Ishikawa (cell line): ENCODE results near the gene RASSF4.
A peak's percentile ranks its signal among the peaks of the same experiment; 100 is the strongest.

Source experiments
- CEBPB ChIP-seq: IDR thresholded peaks from 2 replicates; pipeline ENCODE4 v1.6.1; 2012
- CREB1 ChIP-seq: IDR thresholded peaks from 2 replicates; pipeline ENCODE4 v1.6.1; 2012; ENCODE audit warnings: low read depth
- EGR1 ChIP-seq: IDR thresholded peaks from 2 replicates; pipeline ENCODE4 v1.6.1; 2012
- EP300 ChIP-seq: IDR thresholded peaks from 2 replicates; pipeline ENCODE4 v1.6.1; 2012; ENCODE audit warnings: borderline replicate concordance
- FOXM1 ChIP-seq: IDR thresholded peaks from 2 replicates; pipeline ENCODE4 v1.6.1; 2012; ENCODE audit warnings: low read depth, borderline replicate concordance
- NFIC ChIP-seq: IDR thresholded peaks from 2 replicates; pipeline ENCODE4 v1.6.1; 2012
- RAD21 ChIP-seq: IDR thresholded peaks from 2 replicates; pipeline ENCODE4 v1.6.1; 2012; ENCODE audit warnings: low read depth
- TAF1 ChIP-seq: IDR thresholded peaks from 2 replicates; pipeline ENCODE4 v1.6.1; 2012; ENCODE audit warnings: low read depth, mild to moderate bottlenecking
- TCF12 ChIP-seq: IDR thresholded peaks from 2 replicates; pipeline ENCODE4 v1.6.1; 2012; ENCODE audit warnings: low read depth
- TEAD4 ChIP-seq: IDR thresholded peaks from 2 replicates; pipeline ENCODE4 v1.6.1; 2012
- YY1 ChIP-seq: IDR thresholded peaks from 2 replicates; pipeline ENCODE4 v1.6.1; 2012; ENCODE audit warnings: low read depth
- ZBTB7A ChIP-seq: IDR thresholded peaks from 2 replicates; pipeline ENCODE4 v1.6.1; 2012; ENCODE audit warnings: low read depth
- TF ChIP-seq, protein P1 (sequence below): IDR thresholded peaks from 2 replicates; pipeline ENCODE4 v1.6.1; 2012
- TF ChIP-seq, protein P2 (sequence below): IDR thresholded peaks from 2 replicates; pipeline ENCODE4 v1.6.1; 2012
- TF ChIP-seq, protein P3 (sequence below): IDR thresholded peaks from 2 replicates; pipeline ENCODE4 v1.6.1; 2012; ENCODE audit warnings: low read depth, mild to moderate bottlenecking

Gene RASSF4

DNA sequence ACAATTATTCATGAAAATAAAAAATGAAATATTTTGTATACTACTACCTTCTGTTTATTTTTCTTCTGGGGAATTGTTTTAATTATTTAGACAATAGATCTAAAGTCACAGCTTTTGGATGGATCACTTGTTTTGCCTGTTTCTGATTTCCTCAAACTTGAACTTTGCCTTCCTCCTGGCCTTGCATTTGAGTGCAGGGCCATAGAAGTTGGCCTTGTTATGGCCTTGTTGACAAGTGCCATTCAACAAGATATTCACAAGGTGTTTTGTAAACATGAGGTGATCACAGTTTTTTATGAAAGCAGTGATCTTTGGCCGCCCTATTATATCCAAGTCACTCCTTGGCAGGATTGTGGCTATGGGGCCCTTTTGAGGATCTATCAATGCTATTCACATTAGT, 45.7 kb downstream of the RASSF4 start:
- TF ChIP-seq TCF12, result no peak
- TF ChIP-seq YY1, result no peak
- TF ChIP-seq, protein P1, sequence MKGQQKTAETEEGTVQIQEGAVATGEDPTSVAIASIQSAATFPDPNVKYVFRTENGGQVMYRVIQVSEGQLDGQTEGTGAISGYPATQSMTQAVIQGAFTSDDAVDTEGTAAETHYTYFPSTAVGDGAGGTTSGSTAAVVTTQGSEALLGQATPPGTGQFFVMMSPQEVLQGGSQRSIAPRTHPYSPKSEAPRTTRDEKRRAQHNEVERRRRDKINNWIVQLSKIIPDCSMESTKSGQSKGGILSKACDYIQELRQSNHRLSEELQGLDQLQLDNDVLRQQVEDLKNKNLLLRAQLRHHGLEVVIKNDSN, result no peak
- TF ChIP-seq EP300, result no peak
- no peak for TF ChIP-seq CREB1
- TF ChIP-seq TAF1, result no peak
- TF ChIP-seq, protein P2, sequence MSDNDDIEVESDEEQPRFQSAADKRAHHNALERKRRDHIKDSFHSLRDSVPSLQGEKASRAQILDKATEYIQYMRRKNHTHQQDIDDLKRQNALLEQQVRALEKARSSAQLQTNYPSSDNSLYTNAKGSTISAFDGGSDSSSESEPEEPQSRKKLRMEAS, result no peak
- TF ChIP-seq FOXM1, result no peak
- no peak for TF ChIP-seq CEBPB
- no peak for TF ChIP-seq ZBTB7A
- no peak for TF ChIP-seq EGR1
- TF ChIP-seq, protein P3, sequence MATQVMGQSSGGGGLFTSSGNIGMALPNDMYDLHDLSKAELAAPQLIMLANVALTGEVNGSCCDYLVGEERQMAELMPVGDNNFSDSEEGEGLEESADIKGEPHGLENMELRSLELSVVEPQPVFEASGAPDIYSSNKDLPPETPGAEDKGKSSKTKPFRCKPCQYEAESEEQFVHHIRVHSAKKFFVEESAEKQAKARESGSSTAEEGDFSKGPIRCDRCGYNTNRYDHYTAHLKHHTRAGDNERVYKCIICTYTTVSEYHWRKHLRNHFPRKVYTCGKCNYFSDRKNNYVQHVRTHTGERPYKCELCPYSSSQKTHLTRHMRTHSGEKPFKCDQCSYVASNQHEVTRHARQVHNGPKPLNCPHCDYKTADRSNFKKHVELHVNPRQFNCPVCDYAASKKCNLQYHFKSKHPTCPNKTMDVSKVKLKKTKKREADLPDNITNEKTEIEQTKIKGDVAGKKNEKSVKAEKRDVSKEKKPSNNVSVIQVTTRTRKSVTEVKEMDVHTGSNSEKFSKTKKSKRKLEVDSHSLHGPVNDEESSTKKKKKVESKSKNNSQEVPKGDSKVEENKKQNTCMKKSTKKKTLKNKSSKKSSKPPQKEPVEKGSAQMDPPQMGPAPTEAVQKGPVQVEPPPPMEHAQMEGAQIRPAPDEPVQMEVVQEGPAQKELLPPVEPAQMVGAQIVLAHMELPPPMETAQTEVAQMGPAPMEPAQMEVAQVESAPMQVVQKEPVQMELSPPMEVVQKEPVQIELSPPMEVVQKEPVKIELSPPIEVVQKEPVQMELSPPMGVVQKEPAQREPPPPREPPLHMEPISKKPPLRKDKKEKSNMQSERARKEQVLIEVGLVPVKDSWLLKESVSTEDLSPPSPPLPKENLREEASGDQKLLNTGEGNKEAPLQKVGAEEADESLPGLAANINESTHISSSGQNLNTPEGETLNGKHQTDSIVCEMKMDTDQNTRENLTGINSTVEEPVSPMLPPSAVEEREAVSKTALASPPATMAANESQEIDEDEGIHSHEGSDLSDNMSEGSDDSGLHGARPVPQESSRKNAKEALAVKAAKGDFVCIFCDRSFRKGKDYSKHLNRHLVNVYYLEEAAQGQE, result no peak
- no peak for TF ChIP-seq TEAD4
- no peak for TF ChIP-seq NFIC
- TF ChIP-seq RAD21, result no peak

DNA sequence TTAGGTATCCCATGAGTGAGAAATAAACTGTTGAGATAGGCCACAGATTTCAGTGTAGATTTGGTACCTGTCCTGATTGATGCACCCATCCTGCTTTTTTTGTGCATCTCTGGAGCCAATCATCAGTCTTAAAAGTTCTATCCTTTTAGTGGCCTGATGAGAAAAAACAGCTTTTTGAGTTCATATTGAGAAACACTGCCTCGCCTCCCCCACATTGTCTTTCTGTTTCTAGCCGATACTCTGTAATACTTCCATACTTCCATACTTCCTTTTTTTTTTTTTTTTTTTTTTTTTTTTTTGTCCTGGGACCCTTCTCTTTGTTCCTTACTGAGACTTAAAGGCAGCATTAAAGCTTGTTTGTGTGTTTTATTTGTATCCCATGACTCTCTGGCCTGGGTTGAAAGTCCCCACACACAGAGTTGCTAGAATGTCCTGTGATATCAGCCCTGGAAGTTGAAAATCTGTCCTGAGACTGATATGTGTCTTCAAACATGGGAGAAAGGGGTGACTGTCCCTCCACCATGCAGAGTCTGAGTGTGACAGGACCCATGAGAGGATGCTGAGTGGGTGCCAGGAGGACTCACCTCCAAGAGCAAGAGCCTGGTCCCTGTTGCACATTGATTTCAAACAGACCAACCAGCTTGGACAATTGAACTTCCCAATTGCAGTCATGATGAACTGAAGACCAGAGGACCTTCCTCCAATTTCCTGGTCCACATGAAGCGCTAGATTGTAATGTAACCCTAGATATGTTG, 46.9 kb downstream of the RASSF4 start:
- TF ChIP-seq TAF1, result no peak
- TF ChIP-seq, protein P1, result no peak
- no peak for TF ChIP-seq ZBTB7A
- TF ChIP-seq RAD21, result no peak
- TF ChIP-seq YY1, result no peak
- no peak for TF ChIP-seq EP300
- no peak for TF ChIP-seq CEBPB
- no peak for TF ChIP-seq NFIC
- no peak for TF ChIP-seq TEAD4
- no peak for TF ChIP-seq EGR1
- TF ChIP-seq, protein P2, result no peak

DNA sequence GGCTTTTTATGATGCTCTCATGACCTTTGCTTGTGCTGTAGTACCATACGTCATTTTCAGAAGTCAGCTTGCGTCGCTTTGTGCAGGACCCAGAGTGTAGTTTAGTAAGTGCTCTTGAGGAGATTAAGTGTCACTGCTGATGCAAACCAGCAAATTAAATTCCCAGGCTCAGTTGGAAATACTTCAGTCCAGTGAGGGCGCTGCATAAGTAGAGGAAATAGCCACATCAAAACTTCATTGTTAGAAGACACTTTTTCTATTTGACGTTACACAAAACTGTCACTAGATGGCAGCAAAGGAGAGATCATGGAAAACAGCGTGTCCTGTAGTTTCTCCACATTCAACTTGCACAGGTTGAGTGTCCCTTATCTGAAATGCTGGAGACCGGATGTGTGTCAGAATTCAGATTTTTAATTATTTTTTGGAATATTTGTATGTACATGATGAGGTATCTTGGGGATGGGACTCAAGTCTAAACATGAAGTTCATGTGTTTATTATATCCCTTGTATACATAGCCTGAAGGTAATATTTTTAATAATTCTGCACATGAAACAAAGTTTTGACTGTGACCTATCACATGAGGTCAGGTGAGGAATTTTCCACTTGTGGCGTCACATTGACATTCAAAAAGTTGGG, 49.0 kb downstream of the RASSF4 start:
- TF ChIP-seq TEAD4, result peak; percentile 39
- TF ChIP-seq EGR1, result no peak
- peak; percentile 82 for TF ChIP-seq RAD21
- TF ChIP-seq NFIC, result no peak
- TF ChIP-seq CEBPB, result 0 out of 2 replicates have a peak, but pooled peaks have one; percentile 27

DNA sequence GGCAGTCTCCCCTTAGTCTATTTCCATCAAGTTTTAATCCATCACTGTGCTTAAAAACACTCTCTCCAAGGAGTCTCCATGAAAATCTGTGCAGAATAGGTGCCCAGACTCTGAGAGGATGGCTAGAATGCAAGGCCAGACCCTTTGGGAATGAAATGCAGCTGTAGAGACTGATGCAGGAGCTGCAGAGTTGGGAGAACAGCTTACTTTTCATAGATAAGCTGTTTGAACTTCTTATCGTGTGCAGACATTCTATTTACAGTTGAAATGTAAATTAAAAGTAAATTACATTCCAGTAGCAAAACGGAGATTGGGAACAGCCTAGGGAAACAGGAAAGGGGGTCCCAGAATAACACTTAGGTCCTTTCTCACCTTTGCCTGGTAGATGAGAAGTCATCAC, 56.0 kb downstream of the RASSF4 start:
- TF ChIP-seq, protein P3, result no peak
- TF ChIP-seq TEAD4, result no peak
- TF ChIP-seq, protein P1, result no peak
- TF ChIP-seq CREB1, result no peak
- no peak for TF ChIP-seq EP300
- no peak for TF ChIP-seq YY1
- no peak for TF ChIP-seq NFIC
- no peak for TF ChIP-seq RAD21
- no peak for TF ChIP-seq ZBTB7A
- no peak for TF ChIP-seq TAF1
- TF ChIP-seq, protein P2, result no peak
- TF ChIP-seq CEBPB, result no peak
- no peak for TF ChIP-seq TCF12
- TF ChIP-seq FOXM1, result no peak
- no peak for TF ChIP-seq EGR1

DNA sequence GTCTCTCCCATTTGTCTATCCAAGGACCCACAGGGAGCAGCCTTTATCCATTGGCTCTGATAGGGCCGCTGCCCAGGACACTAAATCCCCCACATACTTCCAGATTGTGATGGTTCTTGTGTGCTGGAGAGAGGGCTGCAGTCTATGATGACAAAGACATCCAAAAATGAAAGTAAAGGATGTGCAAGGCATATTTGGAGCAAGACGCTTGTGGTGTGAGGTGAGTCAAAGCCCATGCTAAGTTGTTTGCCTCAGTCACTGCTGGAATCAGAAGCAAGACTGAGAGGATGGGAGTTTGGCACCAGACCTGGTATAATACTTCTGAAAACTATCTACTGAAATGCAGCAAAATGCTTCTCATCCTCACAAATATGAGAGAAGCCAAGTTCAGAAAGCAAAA, 63.8 kb downstream of the RASSF4 start:
- TF ChIP-seq ZBTB7A (no peak), TEAD4 (no peak), YY1 (no peak), TCF12 (no peak), NFIC (no peak), FOXM1 (no peak), RAD21 (no peak), CEBPB (no peak), CREB1 (no peak), EGR1 (no peak), TAF1 (no peak)
- TF ChIP-seq, protein P1, result no peak
- TF ChIP-seq, protein P3, result no peak
- TF ChIP-seq, protein P2, result no peak
